Measurements from ENCODE around the gene SLC1A5.
A peak's percentile ranks its signal among the peaks of the same experiment; 100 is the strongest.
"Not testable (repeated sequence)": the region's sequence is repeated elsewhere in the genome, so short reads cannot be mapped to it uniquely, and the experiment has no call there.

The SLC1A5 gene

DNA sequence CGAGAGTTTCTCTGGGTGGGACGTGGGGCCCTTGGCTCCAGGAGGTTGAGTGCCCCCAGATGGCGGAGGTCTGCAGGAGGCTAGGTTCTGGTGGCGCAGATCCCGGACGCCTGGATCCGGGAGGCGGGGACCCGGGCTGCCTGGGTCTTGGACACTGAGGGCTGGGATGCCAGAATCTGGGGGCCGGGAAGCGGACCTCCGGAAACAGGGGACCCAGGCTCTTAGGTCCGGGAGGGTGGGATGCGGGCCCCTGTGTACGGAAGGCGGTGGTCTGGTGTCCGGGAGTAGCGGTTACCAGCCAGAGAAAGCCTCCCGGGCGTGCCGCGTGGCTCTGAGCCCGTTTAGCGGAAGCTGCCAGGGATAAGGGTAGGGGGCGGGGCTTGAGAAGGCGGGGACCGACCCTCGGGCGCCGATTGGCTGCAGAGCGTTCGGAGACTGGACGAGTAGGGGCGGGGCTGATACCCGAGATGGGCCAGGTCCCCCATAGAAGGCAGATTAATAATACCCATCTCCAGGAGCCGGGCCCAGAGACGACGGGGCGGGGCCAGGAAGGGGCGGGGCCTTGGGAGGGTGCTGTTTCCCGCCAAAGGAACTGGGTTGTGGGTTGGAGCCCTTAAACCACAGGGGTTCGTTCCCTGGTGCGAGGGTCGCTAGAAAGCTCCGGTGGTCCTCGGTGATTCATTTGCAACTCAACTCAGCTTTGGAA lies at the start of gene SLC1A5:
TSS of gene SLC1A5 (minus strand) at position 333 of the 706 bp plus-strand sequence. CDS start 629 bp downstream, outside the sequence.
- H3K36me3 ChIP-seq (ENCODE audit: insufficient read depth, low read length), result peaks cover 3% of the 10 kb centered on the region; the same call in 1 of the 2 replicates
- peaks cover 13% of the 10 kb centered on the region for H3K4me1 ChIP-seq (ENCODE audit: insufficient read depth, low read length)
- peak within 1 kb of the TSS; percentile 84 for H3K9ac ChIP-seq (ENCODE audit: low read depth, low read length)
- H3K9me3 ChIP-seq (ENCODE audit: control insufficient read depth, insufficient read depth, low read length), result no peaks in the 10 kb centered on the region

DNA sequence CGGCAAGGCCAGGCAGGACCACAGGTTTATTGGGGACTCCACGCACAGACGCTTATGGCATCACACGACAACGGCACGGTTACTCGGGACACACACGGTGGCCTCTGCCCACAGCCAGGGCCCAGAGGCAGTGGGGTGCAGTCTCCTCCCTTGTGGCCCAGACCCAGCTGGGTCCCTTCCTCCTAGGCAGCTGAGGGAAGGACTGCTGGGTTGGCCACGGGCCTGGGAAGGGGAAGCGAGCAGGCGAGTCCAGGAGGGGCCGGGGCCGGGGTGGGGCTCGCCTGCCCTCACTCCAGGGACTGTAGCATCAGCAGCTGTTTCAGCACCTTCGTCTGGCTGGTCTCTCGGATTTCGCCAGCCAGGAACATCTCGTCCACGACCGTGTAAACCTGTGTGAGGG lies 49.8 kb upstream of the SLC1A5 start:
- Histone ChIP-seq H3K9ac (ENCODE audit: low read depth, low read length) (no peak overlapping the region), H3K4me1 (ENCODE audit: insufficient read depth, low read length) (no peaks in the 10 kb centered on the region), H3K9me3 (ENCODE audit: control insufficient read depth, insufficient read depth, low read length) (no peaks in the 10 kb centered on the region), H3K36me3 (ENCODE audit: insufficient read depth, low read length) (peaks cover 3% of the 10 kb centered on the region; the same call in 1 of the 2 replicates)

DNA sequence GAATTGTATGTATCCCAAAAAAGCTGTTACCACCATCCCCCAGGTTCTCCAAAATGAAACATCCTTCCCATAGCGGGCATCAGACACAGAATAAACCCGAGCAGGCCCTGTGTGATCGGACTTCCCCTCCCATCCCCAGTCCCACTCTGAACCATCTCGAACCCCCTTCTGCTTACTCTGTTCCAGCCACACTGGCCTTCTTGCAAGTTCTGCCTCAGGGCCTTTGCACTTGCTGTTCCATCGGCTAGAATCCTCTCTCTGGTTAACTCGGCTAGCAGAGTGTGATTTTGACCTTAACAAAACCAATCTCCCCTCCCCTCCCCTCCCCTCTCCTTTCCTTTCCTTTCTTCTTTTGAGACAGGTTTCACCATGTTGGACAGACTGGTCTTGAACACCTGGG lies 46.6 kb upstream of the SLC1A5 start:
- H3K9me3 ChIP-seq (ENCODE audit: control insufficient read depth, insufficient read depth, low read length), result no peaks in the 10 kb centered on the region
- no peaks in the 10 kb centered on the region for H3K4me1 ChIP-seq (ENCODE audit: insufficient read depth, low read length)

DNA sequence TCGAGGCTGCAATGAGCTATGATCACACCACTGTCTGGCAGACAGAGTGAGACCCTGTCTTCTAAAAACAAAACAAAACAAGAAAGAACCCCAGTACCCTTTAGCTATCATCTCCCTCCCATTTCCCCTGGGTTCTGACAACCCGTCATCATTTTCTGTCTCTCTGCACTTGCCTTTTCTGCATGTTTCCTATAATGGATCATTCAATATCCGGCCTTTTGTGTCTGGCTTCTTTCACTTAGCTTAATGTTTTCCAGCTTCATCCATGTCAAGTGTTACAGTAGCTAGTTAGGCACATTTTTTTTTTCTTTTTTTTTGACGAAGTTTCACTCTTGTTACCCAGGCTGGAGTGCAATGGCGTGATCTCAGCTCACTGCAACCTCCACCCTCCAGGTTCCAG lies 45.7 kb upstream of the SLC1A5 start:
- no peaks in the 10 kb centered on the region for H3K4me1 ChIP-seq (ENCODE audit: insufficient read depth, low read length)
- 0 out of 2 replicates have a peak, but pooled peaks cover 3% of the 10 kb centered on the region for H3K36me3 ChIP-seq (ENCODE audit: insufficient read depth, low read length)
- H3K9me3 ChIP-seq (ENCODE audit: control insufficient read depth, insufficient read depth, low read length), result no peaks in the 10 kb centered on the region
- no peak overlapping the region for H3K9ac ChIP-seq (ENCODE audit: low read depth, low read length)

More for the DNA sequence above, 46.6 kb upstream of the SLC1A5 start:
- no peak overlapping the region for H3K9ac ChIP-seq (ENCODE audit: low read depth, low read length)
- H3K36me3 ChIP-seq (ENCODE audit: insufficient read depth, low read length), result peaks cover 3% of the 10 kb centered on the region; the same call in 1 of the 2 replicates

DNA sequence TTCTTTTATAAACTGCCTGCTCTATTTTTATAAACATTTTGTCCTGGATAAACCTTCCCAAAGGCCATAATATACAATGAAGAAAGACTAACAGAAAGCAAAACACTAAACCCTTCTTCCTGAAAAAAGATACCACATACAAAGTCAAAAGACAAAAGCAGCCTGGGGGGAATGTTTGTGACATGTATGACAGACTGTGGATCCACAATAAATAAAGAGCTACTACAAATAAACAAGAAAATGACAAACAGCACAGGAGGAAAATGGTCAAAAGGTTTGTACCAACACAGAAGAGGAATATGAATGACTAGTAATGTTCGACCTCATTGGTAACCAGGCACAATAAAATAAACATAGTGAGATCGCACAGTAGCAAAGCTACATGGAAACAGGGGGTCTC lies 42.5 kb upstream of the SLC1A5 start:
- Histone ChIP-seq H3K36me3 (ENCODE audit: insufficient read depth, low read length) (no peaks in the 10 kb centered on the region), H3K9me3 (ENCODE audit: control insufficient read depth, insufficient read depth, low read length) (no peaks in the 10 kb centered on the region)

DNA sequence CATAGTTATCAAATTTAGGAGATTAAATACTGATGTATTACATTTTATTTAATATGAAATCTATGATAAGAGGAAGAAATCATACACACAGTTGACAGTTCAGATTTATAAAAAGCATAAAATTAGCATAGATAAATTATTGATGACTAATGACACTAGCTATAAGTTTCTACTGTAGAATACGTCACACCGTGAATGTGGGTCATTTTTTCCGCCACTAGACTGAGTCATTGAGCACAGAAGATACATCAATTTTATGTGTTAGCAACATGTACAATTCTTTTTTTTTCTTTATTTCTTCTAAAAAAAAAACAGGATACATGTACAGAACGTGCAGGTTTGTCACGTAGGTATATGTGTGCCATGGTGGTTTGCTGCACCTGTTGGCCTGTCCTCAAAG lies 40.1 kb upstream of the SLC1A5 start:
- Histone ChIP-seq H3K9me3 (ENCODE audit: control insufficient read depth, insufficient read depth, low read length) (no peaks in the 10 kb centered on the region), H3K36me3 (ENCODE audit: insufficient read depth, low read length) (no peaks in the 10 kb centered on the region), H3K4me1 (ENCODE audit: insufficient read depth, low read length) (no peaks in the 10 kb centered on the region), H3K9ac (ENCODE audit: low read depth, low read length) (no peak overlapping the region)

More for the DNA sequence above, 42.5 kb upstream of the SLC1A5 start:
- H3K4me1 ChIP-seq (ENCODE audit: insufficient read depth, low read length), result no peaks in the 10 kb centered on the region
- H3K9ac ChIP-seq (ENCODE audit: low read depth, low read length), result no peak overlapping the region

DNA sequence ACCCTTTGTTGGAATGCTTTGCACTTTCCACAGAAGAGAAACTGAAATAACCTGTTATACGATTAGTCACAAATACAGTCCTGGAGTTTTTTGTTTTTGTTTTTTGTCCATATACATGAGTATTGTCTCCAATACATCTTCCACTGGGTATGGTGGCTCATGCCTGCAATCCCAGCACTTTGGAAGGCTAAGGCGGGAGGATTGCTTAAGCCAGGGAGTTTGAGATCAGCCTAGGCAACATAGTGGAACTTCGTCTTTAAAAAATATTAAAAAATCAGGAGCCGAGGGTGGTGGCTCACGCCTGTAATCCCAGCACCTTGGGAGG lies 37.3 kb upstream of the SLC1A5 start:
- Histone ChIP-seq H3K9ac (ENCODE audit: low read depth, low read length) (no peak overlapping the region), H3K36me3 (ENCODE audit: insufficient read depth, low read length) (no peaks in the 10 kb centered on the region), H3K4me1 (ENCODE audit: insufficient read depth, low read length) (no peaks in the 10 kb centered on the region), H3K9me3 (ENCODE audit: control insufficient read depth, insufficient read depth, low read length) (no peaks in the 10 kb centered on the region)

DNA sequence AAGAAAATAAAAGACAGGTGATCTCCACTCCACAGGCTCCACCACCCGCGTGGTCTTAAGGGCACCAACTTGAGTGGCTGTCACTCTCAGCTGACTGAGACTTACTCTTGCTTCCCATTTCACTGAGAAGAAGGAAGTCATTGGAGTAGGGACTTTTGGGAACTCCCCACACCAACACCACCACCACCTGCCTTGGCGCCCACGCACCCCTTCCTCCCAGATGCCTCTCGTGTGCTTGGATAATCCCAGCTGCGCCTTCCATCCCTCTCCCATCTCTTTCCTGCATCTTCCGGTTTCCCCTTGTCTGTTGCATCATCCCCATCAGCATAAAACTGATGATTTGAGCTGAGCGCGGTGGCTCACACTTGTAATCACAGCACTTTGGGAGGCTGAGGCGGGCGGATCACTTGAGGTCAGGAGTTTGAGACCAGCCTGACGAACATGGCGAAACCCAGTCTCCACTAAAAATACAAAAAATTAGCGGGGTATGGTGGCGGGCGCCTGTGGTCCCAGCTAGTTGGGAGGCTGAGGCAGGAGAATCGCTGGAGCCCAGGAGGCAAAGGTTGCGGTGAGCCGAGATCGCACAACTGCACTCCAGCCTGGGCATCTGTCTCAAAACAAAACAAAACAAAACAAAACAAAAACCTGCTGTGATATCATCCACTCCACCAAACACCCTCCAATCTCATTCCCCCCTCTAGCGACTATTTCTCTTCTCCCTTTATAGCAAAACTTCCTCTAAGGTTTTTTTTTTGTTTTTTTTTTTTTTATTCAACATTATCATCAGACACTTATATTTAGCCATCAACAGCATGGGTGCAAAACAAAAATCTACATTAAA lies 36.7 kb upstream of the SLC1A5 start:
- Histone ChIP-seq H3K4me1 (ENCODE audit: insufficient read depth, low read length) (no peaks in the 10 kb centered on the region), H3K9me3 (ENCODE audit: control insufficient read depth, insufficient read depth, low read length) (no peaks in the 10 kb centered on the region), H3K9ac (ENCODE audit: low read depth, low read length) (no peak overlapping the region), H3K36me3 (ENCODE audit: insufficient read depth, low read length) (no peaks in the 10 kb centered on the region)

DNA sequence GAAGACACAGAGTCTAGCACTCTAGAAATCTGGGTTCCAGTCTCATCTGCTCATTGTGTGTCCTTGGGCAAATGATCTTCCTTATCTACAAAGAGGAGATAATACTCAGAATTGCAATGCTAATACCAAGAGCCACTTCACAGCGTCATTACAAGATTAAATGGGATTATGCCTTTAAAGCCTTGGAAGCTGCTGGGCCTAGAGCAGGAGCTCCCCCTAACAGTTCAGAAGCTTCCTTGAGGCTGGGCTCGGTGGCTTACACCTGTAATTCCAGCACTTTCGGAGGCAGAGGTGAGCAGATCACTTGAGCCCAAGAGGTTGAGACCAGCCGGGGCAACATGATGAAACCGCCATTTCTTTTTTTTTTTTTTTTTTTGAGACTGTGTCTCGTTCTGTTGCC lies 34.7 kb upstream of the SLC1A5 start:
- Histone ChIP-seq H3K9me3 (ENCODE audit: control insufficient read depth, insufficient read depth, low read length) (no peaks in the 10 kb centered on the region), H3K36me3 (ENCODE audit: insufficient read depth, low read length) (no peaks in the 10 kb centered on the region), H3K9ac (ENCODE audit: low read depth, low read length) (no peak overlapping the region), H3K4me1 (ENCODE audit: insufficient read depth, low read length) (no peaks in the 10 kb centered on the region)

DNA sequence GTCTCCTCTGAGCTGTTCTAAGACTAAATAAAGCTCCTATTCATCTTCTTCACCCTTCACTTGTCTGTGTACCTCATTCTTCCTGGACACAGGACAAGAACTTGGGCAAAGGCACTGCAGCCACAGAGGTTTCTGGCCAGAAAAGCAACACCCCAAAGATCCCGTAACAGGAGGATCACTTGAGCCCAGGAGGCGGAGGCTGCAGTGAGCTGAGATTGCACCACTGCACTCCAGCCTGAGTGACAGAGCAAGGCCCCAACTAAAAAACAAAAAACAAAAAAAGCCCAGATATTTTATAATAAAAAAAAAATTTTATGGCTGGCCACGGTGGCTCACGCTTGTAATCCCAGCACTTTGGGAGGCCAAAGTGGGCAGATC lies 34.0 kb upstream of the SLC1A5 start:
- not testable (repeated sequence) for H3K9ac ChIP-seq (ENCODE audit: low read depth, low read length); H3K36me3 ChIP-seq (ENCODE audit: insufficient read depth, low read length); H3K4me1 ChIP-seq (ENCODE audit: insufficient read depth, low read length); H3K9me3 ChIP-seq (ENCODE audit: control insufficient read depth, insufficient read depth, low read length)

DNA sequence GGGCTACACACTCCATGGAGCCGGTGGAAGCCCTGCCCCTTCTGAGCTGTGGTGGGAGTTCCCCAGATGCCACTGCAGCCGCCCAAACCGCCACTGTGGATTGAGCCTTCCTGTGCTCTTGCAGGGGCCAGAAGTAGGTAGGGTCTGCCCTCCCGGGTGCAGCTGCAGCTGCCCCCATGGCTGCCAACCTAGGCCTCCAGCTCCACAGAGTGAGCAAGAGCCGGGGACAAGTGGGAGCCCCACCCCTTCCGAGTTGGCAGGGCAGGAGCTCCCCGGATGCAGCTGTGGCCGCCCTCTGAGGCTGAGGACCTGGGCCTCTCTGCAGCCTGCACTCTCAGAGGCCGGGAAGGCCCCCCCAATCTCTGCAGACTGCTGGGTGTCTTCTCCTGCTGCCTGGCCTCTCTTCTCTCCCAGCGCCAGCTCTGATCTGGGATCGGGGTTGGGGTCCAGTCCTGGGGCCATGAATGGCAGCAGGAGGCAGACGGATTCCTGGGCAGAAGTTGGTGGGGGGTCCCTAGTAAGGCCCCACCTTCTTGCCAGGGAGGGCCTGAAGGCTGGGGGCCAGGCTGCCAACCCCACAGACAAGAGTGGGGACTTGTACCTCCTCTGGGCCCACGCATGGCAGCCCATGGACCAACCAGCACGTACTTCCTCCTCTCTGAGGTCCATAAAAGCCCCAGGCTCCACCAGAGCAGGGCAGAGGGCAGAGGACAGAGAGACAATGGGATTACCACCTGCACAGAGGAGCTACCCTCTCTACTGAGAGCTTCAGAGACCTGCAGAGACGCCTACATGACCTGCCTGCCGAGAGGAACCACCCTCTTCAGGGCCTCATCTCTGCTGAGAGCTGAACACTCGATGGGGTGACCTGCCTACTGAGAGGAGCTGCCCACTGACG lies 33.4 kb upstream of the SLC1A5 start:
- no peaks in the 10 kb centered on the region for H3K9me3 ChIP-seq (ENCODE audit: control insufficient read depth, insufficient read depth, low read length)
- no peak overlapping the region for H3K9ac ChIP-seq (ENCODE audit: low read depth, low read length)
- H3K4me1 ChIP-seq (ENCODE audit: insufficient read depth, low read length), result no peaks in the 10 kb centered on the region
- no peaks in the 10 kb centered on the region for H3K36me3 ChIP-seq (ENCODE audit: insufficient read depth, low read length)

DNA sequence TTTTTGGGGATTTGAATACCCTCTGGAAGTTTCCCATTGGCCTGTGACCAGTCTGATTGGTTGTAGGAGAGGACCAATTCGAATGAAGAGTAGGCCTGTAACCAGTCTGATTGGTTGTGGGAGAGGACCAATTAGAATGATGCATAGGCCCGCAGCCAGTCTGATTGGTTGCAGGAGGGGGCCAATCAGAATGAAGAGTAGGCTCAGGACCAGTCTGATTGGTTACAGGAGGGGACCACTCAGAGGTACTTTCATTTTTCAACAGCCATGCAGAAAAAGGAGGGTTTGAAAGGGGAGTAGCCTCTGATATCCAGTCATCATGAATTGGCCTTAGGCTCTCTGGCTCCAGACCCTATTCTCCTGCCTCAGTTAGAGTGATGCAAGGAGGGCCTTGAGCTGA lies 30.4 kb upstream of the SLC1A5 start:
- Histone ChIP-seq H3K4me1 (ENCODE audit: insufficient read depth, low read length) (no peaks in the 10 kb centered on the region), H3K9ac (ENCODE audit: low read depth, low read length) (no peak overlapping the region), H3K9me3 (ENCODE audit: control insufficient read depth, insufficient read depth, low read length) (no peaks in the 10 kb centered on the region), H3K36me3 (ENCODE audit: insufficient read depth, low read length) (no peaks in the 10 kb centered on the region)

DNA sequence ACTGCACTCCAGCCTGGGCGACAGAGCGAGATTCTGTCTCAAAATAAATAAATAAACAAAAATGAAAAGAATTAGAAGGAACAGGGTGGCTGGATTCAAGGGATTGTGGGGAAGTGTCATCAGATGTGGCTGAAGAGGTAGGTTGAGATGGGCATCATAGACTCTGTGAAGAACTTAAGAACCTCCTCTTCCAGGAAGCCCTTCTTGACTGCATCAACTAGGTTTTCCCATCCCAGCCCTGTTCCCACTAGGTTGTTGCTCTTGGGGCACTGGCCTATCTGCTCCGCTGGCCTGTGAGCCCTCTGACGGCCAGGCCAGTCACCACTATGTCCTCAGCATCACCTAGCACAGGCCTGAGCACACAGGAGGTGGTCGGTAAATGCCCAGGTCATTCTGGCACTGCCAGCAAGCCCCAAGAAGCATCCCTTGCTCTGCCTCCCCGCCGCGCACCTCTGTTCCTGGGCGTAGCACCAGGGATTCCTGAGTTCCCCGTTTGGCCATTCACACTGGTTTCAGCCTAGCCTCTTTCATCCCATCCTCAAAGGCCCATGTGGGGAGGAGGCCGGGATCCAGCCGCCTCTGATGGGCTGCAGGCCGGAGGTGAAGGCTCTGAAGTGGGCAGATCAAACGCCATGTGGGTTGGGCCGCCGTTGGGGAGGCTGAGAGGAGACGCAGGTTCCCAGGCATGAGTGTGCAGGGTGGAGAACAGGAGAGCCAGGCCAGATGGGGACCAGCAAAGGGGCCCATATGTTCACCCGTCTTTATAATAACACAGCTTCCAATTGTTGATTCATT lies 27.6 kb upstream of the SLC1A5 start:
- no peaks in the 10 kb centered on the region for H3K36me3 ChIP-seq (ENCODE audit: insufficient read depth, low read length)
- no peak overlapping the region for H3K9ac ChIP-seq (ENCODE audit: low read depth, low read length)
- peaks cover 6% of the 10 kb centered on the region; the same call in 1 of the 2 replicates for H3K4me1 ChIP-seq (ENCODE audit: insufficient read depth, low read length)
- H3K9me3 ChIP-seq (ENCODE audit: control insufficient read depth, insufficient read depth, low read length), result no peaks in the 10 kb centered on the region
